Stimulated activated CD8-positive, alpha-beta memory T cell treated with anti-CD3 and anti-CD28 coated beads, Interleukin-7, amount 100 ng/mL, for 1 hour (primary cell): ENCODE results near the gene FAM89A.
A peak's percentile ranks its signal among the peaks of the same experiment; 100 is the strongest.

Source experiments
- DNase-seq, 2 donors: peaks; one replicate each; pipeline ENCODE4 v3.0.0-alpha.2; 2020; ENCODE audit warnings: low read depth in 2 of 2

The FAM89A gene

GRCh38 chr1:231040019-231040799 is at the start of gene FAM89A:
TSS of gene FAM89A (minus strand) at chr1:231040254. CDS start at chr1:231040211, 43 bp downstream.
- DNase-seq = peak; percentile 51 to 54

- DNase-seq = no peak
These were observed 44.3 kb upstream of the FAM89A start for GRCh38 chr1:231084353-231084752.

- DNase-seq = no peak
These were observed 39.1 kb upstream of the FAM89A start for GRCh38 chr1:231079163-231079562.

GRCh38 chr1:231078250-231078649 is 38.2 kb upstream of the FAM89A start:
- no peak for DNase-seq

GRCh38 chr1:231076802-231077201 is 36.7 kb upstream of the FAM89A start:
- DNase-seq = no peak

- no peak for DNase-seq
These were observed 35.4 kb upstream of the FAM89A start for GRCh38 chr1:231075497-231075896.

GRCh38 chr1:231075020-231075419 is 35.0 kb upstream of the FAM89A start:
- DNase-seq = no peak

- DNase-seq = no peak
These were observed 34.0 kb upstream of the FAM89A start for GRCh38 chr1:231074046-231074445.

GRCh38 chr1:231073331-231073730 is 33.3 kb upstream of the FAM89A start:
- DNase-seq = no peak

- no peak for DNase-seq
These were observed 32.5 kb upstream of the FAM89A start for GRCh38 chr1:231072502-231073094.

GRCh38 chr1:231072041-231072440 is 32.0 kb upstream of the FAM89A start:
- DNase-seq = no peak

- DNase-seq = no peak
These were observed 30.8 kb upstream of the FAM89A start for GRCh38 chr1:231070758-231071444.

- no peak for DNase-seq
These were observed 29.3 kb upstream of the FAM89A start for GRCh38 chr1:231069333-231069732.

- DNase-seq = no peak
These were observed 28.7 kb upstream of the FAM89A start for GRCh38 chr1:231068762-231069161.

- no peak for DNase-seq
These were observed 25.6 kb upstream of the FAM89A start for GRCh38 chr1:231065510-231066241.

- DNase-seq = no peak
These were observed 24.4 kb upstream of the FAM89A start for GRCh38 chr1:231064418-231064817.

- no peak for DNase-seq
These were observed 23.3 kb upstream of the FAM89A start for GRCh38 chr1:231063331-231063730.

GRCh38 chr1:231062500-231063270 is 22.6 kb upstream of the FAM89A start:
- DNase-seq = no peak

- no peak for DNase-seq
These were observed 19.6 kb upstream of the FAM89A start for GRCh38 chr1:231059566-231060193.

GRCh38 chr1:231058416-231059109 is 18.5 kb upstream of the FAM89A start:
- DNase-seq = no peak
